Measurements from ENCODE around the gene PDE8A.

- TF ChIP-seq CTCF (IDR thresholded peaks at IDR 0.05) (no peak), POLR2A (IDR thresholded peaks at IDR 0.05) (no peak)
These were observed 47.6 kb downstream of the PDE8A start for GRCh38 chr15:85029221-85029620.

Data from right lobe of liver (tissue), 4 donors.